Mammary epithelial cell (primary cell): ENCODE results near the gene ROM1.

Source experiments
- CTCF ChIP-seq, 2 donors: IDR thresholded peaks in 1 of 2; conservative IDR thresholded peaks in 1 of 2; 2 replicates each; pipeline ENCODE4 v1.5.1; 2011 to 2012; ENCODE audit warnings: inconsistent platforms in 2 of 2, low read length in 2 of 2, mild to moderate bottlenecking in 2 of 2, control low read depth in 1 of 2, low read depth in 1 of 2; ENCODE audit not compliant: insufficient read depth in 1 of 2; ENCODE audit errors: extremely low read depth in 1 of 2
- EZH2 ChIP-seq: IDR thresholded peaks from 2 replicates; pipeline ENCODE4 v1.6.1; 2012; ENCODE audit warnings: low read length, inconsistent platforms, borderline replicate concordance

- TF ChIP-seq CTCF (conservative IDR thresholded peaks at IDR 0.05 in 1 of 2, IDR thresholded peaks at IDR 0.05 in 1 of 2; ENCODE audit: extremely low read depth in 1 of 2, insufficient read depth in 1 of 2, low read depth in 1 of 2, low read length in 2 of 2) (no peak), EZH2 (no peak)
Observed at GRCh38 chr11:62652161-62653006, 39.3 kb downstream of the ROM1 start.
